Measurements from ENCODE around the gene PDE8B.

Gene PDE8B

DNA sequence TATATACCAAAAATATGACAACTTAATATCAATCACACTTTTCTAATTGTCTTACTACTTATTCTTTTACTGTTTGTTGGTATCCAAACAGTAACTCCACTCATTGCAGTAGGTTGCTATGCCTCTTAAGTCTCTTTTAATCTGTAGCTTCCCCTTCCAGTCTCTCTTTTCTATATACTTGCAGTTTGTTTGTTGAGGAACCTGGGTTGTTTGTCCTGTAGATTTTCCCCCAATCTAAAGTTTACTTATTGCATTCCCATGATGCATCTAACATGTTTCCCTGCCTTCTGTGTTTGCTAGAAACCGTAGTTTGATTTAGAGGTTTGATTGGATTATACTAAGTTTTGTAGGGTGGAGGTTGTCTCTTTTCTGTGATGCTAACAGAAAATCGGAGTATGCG, 10.6 kb downstream of the PDE8B start:
- Histone ChIP-seq H3K27me3 (ENCODE audit: insufficient read depth, low read length) (no peaks in the 10 kb centered on the region), H3K4ac (ENCODE audit: low read depth, low read length) (no peak overlapping the region)
- WGBS (ENCODE audit: extremely low coverage, insufficient coverage, insufficient read length): no CpG with 5 or more reads among the region's 3 CpGs

DNA sequence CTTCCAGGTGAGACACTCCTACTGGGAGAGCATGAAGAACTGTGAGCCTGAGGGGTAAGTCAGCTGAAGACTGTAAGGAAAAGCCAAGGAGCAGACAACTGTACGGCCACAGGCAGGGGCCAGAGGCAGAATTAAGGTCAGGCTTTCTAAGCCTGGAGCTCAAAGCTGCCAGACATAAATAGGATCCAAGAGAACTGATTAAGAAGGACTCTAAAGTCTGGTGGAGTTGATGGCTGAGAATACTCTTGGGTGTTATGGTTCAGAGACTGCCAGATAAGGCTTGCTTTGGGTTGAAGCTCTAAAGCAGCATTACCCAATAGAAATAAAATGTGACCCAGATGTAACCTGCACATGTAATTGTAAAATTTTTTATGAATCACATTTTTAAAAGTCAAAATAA, 12.2 kb downstream of the PDE8B start:
- Histone ChIP-seq H2AFZ (ENCODE audit: insufficient read depth, low read length, poor library complexity) (no peak overlapping the region), H3K4me2 (ENCODE audit: low read length) (no peak overlapping the region), H3K79me1 (ENCODE audit: low read length) (peaks cover 3% of the 10 kb centered on the region), H3K9ac (ENCODE audit: low read length) (no peak overlapping the region), H4K8ac (ENCODE audit: low read depth, low read length) (no peak overlapping the region), H2BK120ac (ENCODE audit: insufficient read depth, low read length, poor library complexity) (no peak overlapping the region), H3K79me2 (ENCODE audit: control insufficient read depth, insufficient read depth, low read length, poor library complexity) (no peaks in the 10 kb centered on the region), H3K27ac (ENCODE audit: low read depth, low read length) (no peak overlapping the region), H4K12ac (ENCODE audit: low read depth, low read length) (no peak overlapping the region), H4K91ac (ENCODE audit: low read depth, low read length) (no peak overlapping the region), H2BK12ac (ENCODE audit: low read length) (peak overlapping the region; percentile 23), H3K4me1 (ENCODE audit: control insufficient read depth in 1 of 2, insufficient read depth in 2 of 2, low read length in 2 of 2) (peaks cover 0 to 3% of the 10 kb centered on the region in 2 experiments), H3K14ac (ENCODE audit: low read length) (no peak overlapping the region), H2BK5ac (ENCODE audit: low read depth, low read length, poor library complexity) (no peak overlapping the region), H3K23ac (ENCODE audit: low read length) (no peak overlapping the region), H3K9me3 (ENCODE audit: insufficient read depth, low read depth, low read length) (no peaks in the 10 kb centered on the region), H3K36me3 (ENCODE audit: control insufficient read depth in 1 of 2, insufficient read depth in 2 of 2, low read length in 2 of 2) (no peaks in the 10 kb centered on the region), H3K27me3 (ENCODE audit: insufficient read depth, low read length) (no peaks in the 10 kb centered on the region), H3K18ac (ENCODE audit: low read length) (no peak overlapping the region), H3K4me3 (ENCODE audit: low read depth, low read length) (no peak overlapping the region), H2AK5ac (ENCODE audit: low read length) (no peak overlapping the region), H3K4ac (ENCODE audit: low read depth, low read length) (no peak overlapping the region)
- DNase-seq: no peak
- no CpG with 5 or more reads among the region's 1 CpG for WGBS (ENCODE audit: extremely low coverage, insufficient coverage, insufficient read length)

More for the DNA sequence above, 10.6 kb downstream of the PDE8B start:
- H3K79me2 ChIP-seq (ENCODE audit: control insufficient read depth, insufficient read depth, low read length, poor library complexity): no peaks in the 10 kb centered on the region
- peaks cover 3% of the 10 kb centered on the region for H3K79me1 ChIP-seq (ENCODE audit: low read length)
- H4K8ac ChIP-seq (ENCODE audit: low read depth, low read length): no peak overlapping the region
- H3K4me2 ChIP-seq (ENCODE audit: low read length): no peak overlapping the region
- H2BK12ac ChIP-seq (ENCODE audit: low read length): no peak overlapping the region
- H3K4me1 ChIP-seq (ENCODE audit: control insufficient read depth in 1 of 2, insufficient read depth in 2 of 2, low read length in 2 of 2): peaks cover 0 to 3% of the 10 kb centered on the region in 2 experiments
- no peak overlapping the region for H2AK5ac ChIP-seq (ENCODE audit: low read length)
- H4K12ac ChIP-seq (ENCODE audit: low read depth, low read length): no peak overlapping the region
- H3K9me3 ChIP-seq (ENCODE audit: insufficient read depth, low read depth, low read length): no peaks in the 10 kb centered on the region
- no peak overlapping the region for H2BK5ac ChIP-seq (ENCODE audit: low read depth, low read length, poor library complexity)
- no peak overlapping the region for H3K18ac ChIP-seq (ENCODE audit: low read length)
- no peak overlapping the region for H2BK120ac ChIP-seq (ENCODE audit: insufficient read depth, low read length, poor library complexity)
- H3K9ac ChIP-seq (ENCODE audit: low read length): no peak overlapping the region
- DNase-seq: no peak
- no peak overlapping the region for H3K14ac ChIP-seq (ENCODE audit: low read length)
- no peak overlapping the region for H3K4me3 ChIP-seq (ENCODE audit: low read depth, low read length)
- no peak overlapping the region for H3K23ac ChIP-seq (ENCODE audit: low read length)
- no peak overlapping the region for H4K91ac ChIP-seq (ENCODE audit: low read depth, low read length)
- no peaks in the 10 kb centered on the region for H3K36me3 ChIP-seq (ENCODE audit: control insufficient read depth in 1 of 2, insufficient read depth in 2 of 2, low read length in 2 of 2)
- H3K27ac ChIP-seq (ENCODE audit: low read depth, low read length): no peak overlapping the region
- H2AFZ ChIP-seq (ENCODE audit: insufficient read depth, low read length, poor library complexity): no peak overlapping the region

DNA sequence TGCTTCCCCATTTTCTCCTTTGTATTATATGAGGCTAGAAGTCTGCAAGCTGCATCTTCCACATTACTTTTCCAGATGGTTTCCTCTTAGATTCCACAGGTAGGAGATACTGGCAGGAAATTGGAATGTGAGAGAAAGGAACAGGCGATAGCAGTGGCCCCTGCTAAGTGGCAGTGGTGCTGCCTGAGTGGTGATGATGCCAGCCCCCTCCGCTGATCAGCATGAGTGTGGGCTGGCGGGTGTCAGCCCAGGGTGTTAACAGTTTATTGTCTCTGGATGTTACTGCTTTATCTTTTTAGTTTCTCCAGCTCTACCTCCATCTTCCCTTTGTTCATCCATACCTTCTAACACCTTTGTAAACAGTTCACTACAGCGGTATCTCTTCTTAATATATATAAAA, 13.2 kb downstream of the PDE8B start:
- no peak for DNase-seq
- H4K12ac ChIP-seq (ENCODE audit: low read depth, low read length): no peak overlapping the region
- no peak overlapping the region for H4K8ac ChIP-seq (ENCODE audit: low read depth, low read length)
- no peak overlapping the region for H2BK5ac ChIP-seq (ENCODE audit: low read depth, low read length, poor library complexity)
- peak overlapping the region; percentile 44 for H2BK120ac ChIP-seq (ENCODE audit: insufficient read depth, low read length, poor library complexity)
- H3K23ac ChIP-seq (ENCODE audit: low read length): no peak overlapping the region
- H3K36me3 ChIP-seq (ENCODE audit: control insufficient read depth in 1 of 2, insufficient read depth in 2 of 2, low read length in 2 of 2): no peaks in the 10 kb centered on the region
- H3K4me1 ChIP-seq (ENCODE audit: control insufficient read depth in 1 of 2, insufficient read depth in 2 of 2, low read length in 2 of 2): peaks cover 0 to 3% of the 10 kb centered on the region in 2 experiments
- no peak overlapping the region for H3K14ac ChIP-seq (ENCODE audit: low read length)
- peak overlapping the region; percentile 41 for H2BK12ac ChIP-seq (ENCODE audit: low read length)
- H3K27ac ChIP-seq (ENCODE audit: low read depth, low read length): no peak overlapping the region
- H2AK5ac ChIP-seq (ENCODE audit: low read length): no peak overlapping the region
- no peak overlapping the region for H3K18ac ChIP-seq (ENCODE audit: low read length)
- H3K4me3 ChIP-seq (ENCODE audit: low read depth, low read length): no peak overlapping the region
- H2AFZ ChIP-seq (ENCODE audit: insufficient read depth, low read length, poor library complexity): no peak overlapping the region
- no peak overlapping the region for H4K91ac ChIP-seq (ENCODE audit: low read depth, low read length)
- H3K9me3 ChIP-seq (ENCODE audit: insufficient read depth, low read depth, low read length): no peaks in the 10 kb centered on the region
- H3K4ac ChIP-seq (ENCODE audit: low read depth, low read length): no peak overlapping the region
- H3K4me2 ChIP-seq (ENCODE audit: low read length): no peak overlapping the region
- H3K9ac ChIP-seq (ENCODE audit: low read length): no peak overlapping the region
- no peaks in the 10 kb centered on the region for H3K79me2 ChIP-seq (ENCODE audit: control insufficient read depth, insufficient read depth, low read length, poor library complexity)
- WGBS (ENCODE audit: extremely low coverage, insufficient coverage, insufficient read length): no CpG with 5 or more reads among the region's 4 CpGs
- H3K79me1 ChIP-seq (ENCODE audit: low read length): peaks cover 3% of the 10 kb centered on the region
- no peaks in the 10 kb centered on the region for H3K27me3 ChIP-seq (ENCODE audit: insufficient read depth, low read length)

DNA sequence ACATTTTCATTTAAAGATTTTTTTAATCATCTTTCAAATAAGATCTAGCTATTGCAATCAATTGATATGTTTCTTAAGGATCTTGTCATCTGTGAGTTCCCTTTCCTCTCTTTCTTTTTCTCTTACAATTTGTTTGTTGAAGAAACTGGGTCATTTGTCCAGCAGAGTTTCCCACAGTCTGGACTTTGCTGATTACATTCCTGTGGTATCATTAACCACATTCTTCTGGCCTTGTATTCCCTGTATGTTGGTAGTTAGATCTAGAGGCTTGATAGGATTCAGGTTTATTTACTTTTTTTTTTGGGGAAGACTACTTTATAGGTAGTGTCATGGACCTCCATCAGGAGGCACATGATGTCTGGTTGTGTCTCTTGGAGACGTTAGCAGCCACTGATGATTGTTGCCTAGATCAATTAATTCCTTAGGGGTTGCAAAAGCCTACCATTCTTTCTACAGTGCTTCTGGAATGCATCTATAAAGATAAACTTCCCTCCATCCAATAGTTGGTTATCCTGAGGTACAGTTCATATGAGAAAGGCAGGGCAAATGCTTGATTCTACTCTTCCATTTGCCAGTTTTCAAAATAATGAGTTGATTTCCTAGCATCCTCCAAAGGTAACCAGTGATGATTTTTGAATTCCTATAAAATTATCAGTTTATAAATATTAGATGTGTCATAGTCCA, 14.3 kb downstream of the PDE8B start:
- Histone ChIP-seq H3K9ac (ENCODE audit: low read length) (no peak overlapping the region), H2BK120ac (ENCODE audit: insufficient read depth, low read length, poor library complexity) (peak overlapping the region; percentile 88), H3K79me1 (ENCODE audit: low read length) (peaks cover 3% of the 10 kb centered on the region), H3K4ac (ENCODE audit: low read depth, low read length) (no peak overlapping the region), H2AK5ac (ENCODE audit: low read length) (no peak overlapping the region), H3K79me2 (ENCODE audit: control insufficient read depth, insufficient read depth, low read length, poor library complexity) (no peaks in the 10 kb centered on the region), H3K4me3 (ENCODE audit: low read depth, low read length) (no peak overlapping the region), H3K27ac (ENCODE audit: low read depth, low read length) (no peak overlapping the region), H2AFZ (ENCODE audit: insufficient read depth, low read length, poor library complexity) (no peak overlapping the region), H3K23ac (ENCODE audit: low read length) (no peak overlapping the region), H2BK12ac (ENCODE audit: low read length) (no peak overlapping the region), H3K4me2 (ENCODE audit: low read length) (peak overlapping the region; percentile 13), H3K18ac (ENCODE audit: low read length) (no peak overlapping the region), H3K27me3 (ENCODE audit: insufficient read depth, low read length) (no peaks in the 10 kb centered on the region), H4K8ac (ENCODE audit: low read depth, low read length) (no peak overlapping the region), H3K4me1 (ENCODE audit: control insufficient read depth in 1 of 2, insufficient read depth in 2 of 2, low read length in 2 of 2) (peaks cover 0 to 3% of the 10 kb centered on the region in 2 experiments), H3K14ac (ENCODE audit: low read length) (no peak overlapping the region), H3K9me3 (ENCODE audit: insufficient read depth, low read depth, low read length) (no peaks in the 10 kb centered on the region), H4K91ac (ENCODE audit: low read depth, low read length) (no peak overlapping the region), H4K12ac (ENCODE audit: low read depth, low read length) (no peak overlapping the region), H2BK5ac (ENCODE audit: low read depth, low read length, poor library complexity) (no peak overlapping the region), H3K36me3 (ENCODE audit: control insufficient read depth in 1 of 2, insufficient read depth in 2 of 2, low read length in 2 of 2) (no peaks in the 10 kb centered on the region)
- no CpG with 5 or more reads among the region's 1 CpG for WGBS (ENCODE audit: extremely low coverage, insufficient coverage, insufficient read length)
- DNase-seq: peak; percentile 46 to 68

Data from trophoblast cell (in vitro differentiated cells and primary cell).